ENCODE data around the gene CTNNA3.

DNA sequence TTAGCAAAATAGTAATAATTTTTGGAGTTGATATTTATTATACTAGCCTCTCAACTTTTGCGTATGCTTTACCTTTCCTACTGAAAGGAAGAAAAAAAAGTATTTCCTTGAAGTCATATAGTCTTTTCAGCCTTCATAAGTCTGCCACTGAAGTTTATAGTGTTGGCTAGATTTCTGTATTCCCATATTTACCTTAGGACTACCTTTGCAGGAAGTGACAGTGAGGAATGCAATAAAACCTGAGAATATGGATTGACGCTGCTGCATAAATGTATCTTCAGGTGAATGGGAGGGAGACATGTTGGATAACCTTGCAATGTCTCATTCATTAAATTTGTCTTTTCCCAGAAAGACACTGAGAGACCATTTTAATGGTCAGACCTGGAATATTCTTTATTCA, 776.7 kb downstream of the CTNNA3 start:
- TF ChIP-seq, protein P1, sequence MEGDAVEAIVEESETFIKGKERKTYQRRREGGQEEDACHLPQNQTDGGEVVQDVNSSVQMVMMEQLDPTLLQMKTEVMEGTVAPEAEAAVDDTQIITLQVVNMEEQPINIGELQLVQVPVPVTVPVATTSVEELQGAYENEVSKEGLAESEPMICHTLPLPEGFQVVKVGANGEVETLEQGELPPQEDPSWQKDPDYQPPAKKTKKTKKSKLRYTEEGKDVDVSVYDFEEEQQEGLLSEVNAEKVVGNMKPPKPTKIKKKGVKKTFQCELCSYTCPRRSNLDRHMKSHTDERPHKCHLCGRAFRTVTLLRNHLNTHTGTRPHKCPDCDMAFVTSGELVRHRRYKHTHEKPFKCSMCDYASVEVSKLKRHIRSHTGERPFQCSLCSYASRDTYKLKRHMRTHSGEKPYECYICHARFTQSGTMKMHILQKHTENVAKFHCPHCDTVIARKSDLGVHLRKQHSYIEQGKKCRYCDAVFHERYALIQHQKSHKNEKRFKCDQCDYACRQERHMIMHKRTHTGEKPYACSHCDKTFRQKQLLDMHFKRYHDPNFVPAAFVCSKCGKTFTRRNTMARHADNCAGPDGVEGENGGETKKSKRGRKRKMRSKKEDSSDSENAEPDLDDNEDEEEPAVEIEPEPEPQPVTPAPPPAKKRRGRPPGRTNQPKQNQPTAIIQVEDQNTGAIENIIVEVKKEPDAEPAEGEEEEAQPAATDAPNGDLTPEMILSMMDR (IDR thresholded peaks at IDR 0.05): no peak
- TF ChIP-seq POLR2A (IDR thresholded peaks at IDR 0.05): no peak

All from testis (tissue), 2 donors.